Activated T-helper 1 cell treated with anti-CD3 and anti-CD28 coated beads, Interleukin-12 subunit alpha, Interleukin-12 subunit beta, Interleukin-2, Interleukin-4 antibody, amounts not matched to agents 30 ng/mL and 10 ng/mL and 1 ng/mL, durations not matched to agents 14 hours and 24 hours and 36 hours (primary cell): ENCODE measurements around the gene TMEM45A. TPM values are rescaled to one million over a fixed set of nuclear protein-coding genes. Genes with fewer than 3 reads are reported as not detected.

ENCODE experiments used
- DNase-seq: peaks from one replicate; pipeline ENCODE4 v3.0.0; 2021; ENCODE audit warnings: low spot score
- H3K27ac Mint-ChIP-seq: one replicate; pipeline ENCODE4 v1.8.0; 2021; ENCODE audit warnings: mild to moderate bottlenecking, mixed read lengths
- H3K27me3 Mint-ChIP-seq: one replicate; pipeline ENCODE4 v1.8.0; 2022; ENCODE audit warnings: mild to moderate bottlenecking, moderate library complexity, mixed read lengths; ENCODE audit not compliant: insufficient read depth
- H3K36me3 Mint-ChIP-seq: one replicate; pipeline ENCODE4 v1.8.0; 2021; ENCODE audit warnings: low read depth, mixed read lengths
- H3K4me1 Mint-ChIP-seq: one replicate; pipeline ENCODE4 v1.8.0; 2021; ENCODE audit warnings: low read depth, mixed read lengths
- H3K4me3 Mint-ChIP-seq: one replicate; pipeline ENCODE4 v1.8.0; 2021; ENCODE audit warnings: mild to moderate bottlenecking, moderate library complexity, mixed read lengths
- H3K9me3 Mint-ChIP-seq: one replicate; pipeline ENCODE4 v1.8.0; 2021; ENCODE audit warnings: mixed read lengths
- intact Hi-C: fragments of 100-400 bp; cut with micrococcal nuclease; formaldehyde crosslinking; loops from one replicate; pipeline ENCODE4 v1.15.1; 2024
- total RNA-seq: library from RNA; stranded (reverse); gene quantifications from 2 replicates; pipeline ENCODE4 v1.2.3, GENCODE V29; 2022

The TMEM45A gene
- total RNA-seq, 1 donor from 2014 or later = 0.13 TPM

- intact Hi-C loops = loop anchor here (5.0 kb wide), 1 partner anchor 47 kb away; no protein-coding TSS in a partner anchor
- H3K9me3 Mint-ChIP-seq = no peaks in the 10 kb centered on the region
- peaks cover 30% of the 10 kb centered on the region for H3K4me1 Mint-ChIP-seq
- H3K4me3 Mint-ChIP-seq = no peak overlapping the region
- no peak for DNase-seq
- H3K36me3 Mint-ChIP-seq = no peaks in the 10 kb centered on the region
- peaks cover 13% of the 10 kb centered on the region for H3K27me3 Mint-ChIP-seq
- no peak overlapping the region for H3K27ac Mint-ChIP-seq
Observed at GRCh38 chr3:100600181-100601042, 108.0 kb downstream of the TMEM45A start.

- Mint-ChIP-seq H3K4me1 (peaks cover 28% of the 10 kb centered on the region), H3K4me3 (peak overlapping the region; percentile 64), H3K9me3 (no peaks in the 10 kb centered on the region), H3K36me3 (no peaks in the 10 kb centered on the region), H3K27me3 (peaks cover 7% of the 10 kb centered on the region), H3K27ac (peak overlapping the region; percentile 64)
- intact Hi-C loops = loop anchor here (1.0 to 5.0 kb wide), 3 partner anchors 12 to 108 kb away; no protein-coding TSS in a partner anchor
- no peak for DNase-seq
Observed at GRCh38 chr3:100602506-100603444, 110.4 kb downstream of the TMEM45A start.

GRCh38 chr3:100603469-100603868, 111.0 kb downstream of the TMEM45A start:
- intact Hi-C loops = loop anchor here (1.0 to 5.0 kb wide), 3 partner anchors 13 to 107 kb away; no protein-coding TSS in a partner anchor
- peak overlapping the region; percentile 64 for H3K27ac Mint-ChIP-seq
- H3K4me1 Mint-ChIP-seq = peaks cover 28% of the 10 kb centered on the region
- no peaks in the 10 kb centered on the region for H3K36me3 Mint-ChIP-seq
- peak overlapping the region; percentile 64 for H3K4me3 Mint-ChIP-seq
- DNase-seq = no peak
- no peaks in the 10 kb centered on the region for H3K9me3 Mint-ChIP-seq
- H3K27me3 Mint-ChIP-seq = peaks cover 7% of the 10 kb centered on the region

GRCh38 chr3:100605358-100605757, 112.9 kb downstream of the TMEM45A start:
- Mint-ChIP-seq H3K36me3 (no peaks in the 10 kb centered on the region), H3K4me3 (no peak overlapping the region), H3K27me3 (peaks cover 5% of the 10 kb centered on the region), H3K27ac (no peak overlapping the region), H3K4me1 (peaks cover 39% of the 10 kb centered on the region), H3K9me3 (no peaks in the 10 kb centered on the region)
- intact Hi-C loops = no loop called here
- no peak for DNase-seq

- no peak overlapping the region for H3K27ac Mint-ChIP-seq
- peaks cover 39% of the 10 kb centered on the region for H3K4me1 Mint-ChIP-seq
- H3K4me3 Mint-ChIP-seq = no peak overlapping the region
- no peak for DNase-seq
- peaks cover 9% of the 10 kb centered on the region for H3K27me3 Mint-ChIP-seq
- no peaks in the 10 kb centered on the region for H3K36me3 Mint-ChIP-seq
- no peaks in the 10 kb centered on the region for H3K9me3 Mint-ChIP-seq
- intact Hi-C loops = no loop called here
Observed at GRCh38 chr3:100606894-100607512, 114.6 kb downstream of the TMEM45A start.

- DNase-seq = no peak
- Mint-ChIP-seq H3K9me3 (no peaks in the 10 kb centered on the region), H3K4me1 (peaks cover 29% of the 10 kb centered on the region), H3K27ac (no peak within 1 kb of the TSS), H3K4me3 (no peak within 1 kb of the TSS), H3K27me3 (peaks cover 13% of the 10 kb centered on the region), H3K36me3 (no peaks in the 10 kb centered on the region)
- intact Hi-C loops = no loop called here
Observed at GRCh38 chr3:100609305-100609704, 116.9 kb downstream of the TMEM45A start, which contains the start of gene ADGRG7. Gene ADGRG7 (plus strand): TSS chr3:100609601. CDS start chr3:100609857, 256 bp downstream.

- intact Hi-C loops = no loop called here
- Mint-ChIP-seq H3K9me3 (no peaks in the 10 kb centered on the region), H3K36me3 (no peaks in the 10 kb centered on the region), H3K27ac (no peak overlapping the region), H3K4me3 (no peak overlapping the region), H3K27me3 (peaks cover 14% of the 10 kb centered on the region), H3K4me1 (peaks cover 29% of the 10 kb centered on the region)
- DNase-seq = no peak
Observed at GRCh38 chr3:100609963-100610362, 117.5 kb downstream of the TMEM45A start.

GRCh38 chr3:100611221-100611620, 118.8 kb downstream of the TMEM45A start:
- no peak overlapping the region for H3K27ac Mint-ChIP-seq
- no peaks in the 10 kb centered on the region for H3K9me3 Mint-ChIP-seq
- no peak overlapping the region for H3K4me3 Mint-ChIP-seq
- no peak for DNase-seq
- peaks cover 29% of the 10 kb centered on the region for H3K4me1 Mint-ChIP-seq
- peaks cover 25% of the 10 kb centered on the region for H3K27me3 Mint-ChIP-seq
- H3K36me3 Mint-ChIP-seq = no peaks in the 10 kb centered on the region
- intact Hi-C loops = no loop called here

- Mint-ChIP-seq H3K27me3 (peaks cover 24% of the 10 kb centered on the region), H3K27ac (no peak overlapping the region), H3K4me3 (no peak overlapping the region), H3K9me3 (no peaks in the 10 kb centered on the region), H3K4me1 (peaks cover 25% of the 10 kb centered on the region), H3K36me3 (no peaks in the 10 kb centered on the region)
- intact Hi-C loops = no loop called here
- DNase-seq = no peak
Observed at GRCh38 chr3:100613721-100614390, 121.4 kb downstream of the TMEM45A start.

- Mint-ChIP-seq H3K4me1 (peaks cover 14% of the 10 kb centered on the region), H3K9me3 (no peaks in the 10 kb centered on the region), H3K27me3 (peaks cover 26% of the 10 kb centered on the region), H3K36me3 (no peaks in the 10 kb centered on the region), H3K27ac (no peak overlapping the region), H3K4me3 (no peak overlapping the region)
- intact Hi-C loops = no loop called here
- no peak for DNase-seq
Observed at GRCh38 chr3:100614941-100615340, 122.5 kb downstream of the TMEM45A start.

- intact Hi-C loops = no loop called here
- Mint-ChIP-seq H3K36me3 (no peaks in the 10 kb centered on the region), H3K9me3 (no peaks in the 10 kb centered on the region), H3K4me3 (no peak overlapping the region), H3K4me1 (peaks cover 7% of the 10 kb centered on the region), H3K27me3 (peaks cover 27% of the 10 kb centered on the region), H3K27ac (no peak overlapping the region)
- no peak for DNase-seq
Observed at GRCh38 chr3:100615684-100616083, 123.3 kb downstream of the TMEM45A start.

GRCh38 chr3:100621251-100621650, 128.8 kb downstream of the TMEM45A start:
- H3K4me3 Mint-ChIP-seq = no peak overlapping the region
- no peak overlapping the region for H3K27ac Mint-ChIP-seq
- no peak for DNase-seq
- no peaks in the 10 kb centered on the region for H3K9me3 Mint-ChIP-seq
- H3K36me3 Mint-ChIP-seq = no peaks in the 10 kb centered on the region
- peaks cover 17% of the 10 kb centered on the region for H3K27me3 Mint-ChIP-seq
- no peaks in the 10 kb centered on the region for H3K4me1 Mint-ChIP-seq
- intact Hi-C loops = no loop called here
